SU-DHL-6 (cell line): ENCODE data around the gene TREML1.

Experiments used
- H2AFZ ChIP-seq: fragments of 200-600 bp; sonication (generic); 2 replicates; pipeline ENCODE4 v1.6.1; 2014; ENCODE audit warnings: low read depth, mild to moderate bottlenecking, moderate library complexity, mixed read lengths, antibody characterized with exemption, low read length; ENCODE audit not compliant: severe bottlenecking
- H3F3A ChIP-seq: fragments of 200-600 bp; shearing (Covaris generic); 2 replicates; pipeline ENCODE4 v1.6.0; 2016; ENCODE audit warnings: antibody characterized with exemption, mild to moderate bottlenecking; ENCODE audit not compliant: insufficient read depth
- H3K27ac ChIP-seq: fragments of 200-600 bp; sonication (generic); 2 replicates; pipeline ENCODE4 v1.5.1; 2016; ENCODE audit warnings: low read depth, mild to moderate bottlenecking, low read length, moderate library complexity, mixed read lengths
- H3K27me3 ChIP-seq: fragments of 200-600 bp; sonication (generic), shearing (Covaris generic); 2 replicates; pipeline ENCODE4 v1.6.0; 2014; ENCODE audit warnings: mild to moderate bottlenecking, low read length
- H3K36me3 ChIP-seq: fragments of 200-600 bp; sonication (generic); 2 replicates; pipeline ENCODE4 v1.6.1; 2014; ENCODE audit warnings: mild to moderate bottlenecking, low read length, mixed read lengths
- H3K4me2 ChIP-seq: fragments of 300-600, 200-600 bp; shearing (Covaris generic), sonication (generic); 2 replicates; pipeline ENCODE4 v1.6.0; 2014; ENCODE audit warnings: low read length, low read depth, mild to moderate bottlenecking; ENCODE audit not compliant: poor library complexity, severe bottlenecking
- H3K4me3 ChIP-seq: fragments of 200-600 bp; sonication (generic); 2 replicates; pipeline ENCODE4 v1.5.1; 2014; ENCODE audit warnings: antibody characterized with exemption, low read length, mild to moderate bottlenecking, mixed read lengths; ENCODE audit not compliant: insufficient read depth, poor library complexity, severe bottlenecking
- H3K79me2 ChIP-seq: fragments of 200-600 bp; sonication (generic); 2 replicates; pipeline ENCODE4 v1.6.1; 2014; ENCODE audit warnings: mild to moderate bottlenecking, low read length, moderate library complexity; ENCODE audit not compliant: insufficient read depth
- H3K9ac ChIP-seq: fragments of 200-600 bp; sonication (generic); 2 replicates; pipeline ENCODE4 v1.7.0; 2014; ENCODE audit warnings: mild to moderate bottlenecking, low read length
- H3K9me2 ChIP-seq: fragments of 200-600 bp; sonication (generic); replicated peaks from 2 replicates; pipeline ENCODE4 v1.6.1; 2014; ENCODE audit warnings: low read length; ENCODE audit not compliant: insufficient read depth
- H3K9me3 ChIP-seq: fragments of 200-600 bp; sonication (generic); 2 replicates; pipeline ENCODE4 v1.6.1; 2014; ENCODE audit warnings: low read length, mixed read lengths; ENCODE audit not compliant: insufficient read depth
- H4K20me1 ChIP-seq: fragments of 200-600 bp; sonication (generic); 2 replicates; pipeline ENCODE4 v1.6.1; 2014; ENCODE audit warnings: low read depth, mild to moderate bottlenecking, antibody characterized with exemption, low read length, moderate library complexity, mixed read lengths
- EZH2phosphoT487 ChIP-seq: fragments of 200-600 bp; sonication (generic), shearing (Covaris generic); conservative IDR thresholded peaks from 2 replicates; pipeline ENCODE4 v1.6.1; 2018; ENCODE audit warnings: mild to moderate bottlenecking, antibody characterized with exemption, low read length, moderate library complexity, mixed read lengths
- TF ChIP-seq, protein P1 (sequence below): fragments of 200-600 bp; sonication (generic); IDR thresholded peaks from one replicate; pipeline ENCODE4 v1.5.1; 2017; ENCODE audit warnings: antibody characterized with exemption, mild to moderate bottlenecking, low read length, moderate library complexity; ENCODE audit not compliant: insufficient read depth, poor library complexity, severe bottlenecking

Gene TREML1

GRCh38 chr6:41187924-41188886, 34.1 kb upstream of the TREML1 start:
- H2AFZ ChIP-seq: no peak overlapping the region
- H3K4me3 ChIP-seq: no peak overlapping the region
- no peaks in the 10 kb centered on the region for H3F3A ChIP-seq
- no peak overlapping the region for H3K4me2 ChIP-seq
- H3K9me3 ChIP-seq: peaks cover 13% of the 10 kb centered on the region; the same call in 1 of the 2 replicates
- H3K36me3 ChIP-seq: no peaks in the 10 kb centered on the region
- H3K27me3 ChIP-seq: no peaks in the 10 kb centered on the region
- H3K9ac ChIP-seq: no peak overlapping the region
- no peaks in the 10 kb centered on the region for H3K9me2 ChIP-seq
- no peaks in the 10 kb centered on the region for H4K20me1 ChIP-seq
- no peak overlapping the region for H3K27ac ChIP-seq
- TF ChIP-seq EZH2phosphoT487: no peak
- TF ChIP-seq, protein P1, sequence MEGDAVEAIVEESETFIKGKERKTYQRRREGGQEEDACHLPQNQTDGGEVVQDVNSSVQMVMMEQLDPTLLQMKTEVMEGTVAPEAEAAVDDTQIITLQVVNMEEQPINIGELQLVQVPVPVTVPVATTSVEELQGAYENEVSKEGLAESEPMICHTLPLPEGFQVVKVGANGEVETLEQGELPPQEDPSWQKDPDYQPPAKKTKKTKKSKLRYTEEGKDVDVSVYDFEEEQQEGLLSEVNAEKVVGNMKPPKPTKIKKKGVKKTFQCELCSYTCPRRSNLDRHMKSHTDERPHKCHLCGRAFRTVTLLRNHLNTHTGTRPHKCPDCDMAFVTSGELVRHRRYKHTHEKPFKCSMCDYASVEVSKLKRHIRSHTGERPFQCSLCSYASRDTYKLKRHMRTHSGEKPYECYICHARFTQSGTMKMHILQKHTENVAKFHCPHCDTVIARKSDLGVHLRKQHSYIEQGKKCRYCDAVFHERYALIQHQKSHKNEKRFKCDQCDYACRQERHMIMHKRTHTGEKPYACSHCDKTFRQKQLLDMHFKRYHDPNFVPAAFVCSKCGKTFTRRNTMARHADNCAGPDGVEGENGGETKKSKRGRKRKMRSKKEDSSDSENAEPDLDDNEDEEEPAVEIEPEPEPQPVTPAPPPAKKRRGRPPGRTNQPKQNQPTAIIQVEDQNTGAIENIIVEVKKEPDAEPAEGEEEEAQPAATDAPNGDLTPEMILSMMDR: no peak
- no peaks in the 10 kb centered on the region for H3K79me2 ChIP-seq

GRCh38 chr6:41186031-41186562, 31.9 kb upstream of the TREML1 start:
- Histone ChIP-seq H3F3A (no peaks in the 10 kb centered on the region), H3K27ac (no peak overlapping the region), H3K9me2 (no peaks in the 10 kb centered on the region), H3K36me3 (no peaks in the 10 kb centered on the region), H2AFZ (no peak overlapping the region), H3K27me3 (no peaks in the 10 kb centered on the region), H3K79me2 (no peaks in the 10 kb centered on the region), H3K9me3 (peaks cover 13% of the 10 kb centered on the region; the same call in 1 of the 2 replicates), H3K4me3 (no peak overlapping the region), H3K4me2 (no peak overlapping the region), H4K20me1 (no peaks in the 10 kb centered on the region), H3K9ac (no peak overlapping the region)
- TF ChIP-seq, protein P1: no peak
- no peak for TF ChIP-seq EZH2phosphoT487

- Histone ChIP-seq H3K27ac (no peak overlapping the region), H4K20me1 (no peaks in the 10 kb centered on the region), H3F3A (no peaks in the 10 kb centered on the region), H3K36me3 (no peaks in the 10 kb centered on the region), H2AFZ (no peak overlapping the region), H3K79me2 (no peaks in the 10 kb centered on the region), H3K4me3 (no peak overlapping the region), H3K9ac (no peak overlapping the region), H3K4me2 (no peak overlapping the region), H3K27me3 (no peaks in the 10 kb centered on the region), H3K9me2 (no peaks in the 10 kb centered on the region), H3K9me3 (peaks cover 4% of the 10 kb centered on the region; the same call in 1 of the 2 replicates)
- TF ChIP-seq, protein P1: no peak
- TF ChIP-seq EZH2phosphoT487: no peak
These were observed 30.6 kb upstream of the TREML1 start for GRCh38 chr6:41184761-41185160.
